Stimulated activated naive CD8-positive, alpha-beta T cell treated with anti-CD3 and anti-CD28 coated beads, Interleukin-15, Interleukin-2, amounts not matched to agents 100 ng/mL and 50 ng/mL, for 24 hours (primary cell): ENCODE measurements around the gene SEC31A.
A peak's percentile ranks its signal among the peaks of the same experiment; 100 is the strongest.
"Not testable (repeated sequence)": the region's sequence is repeated elsewhere in the genome, so short reads cannot be mapped to it uniquely, and the experiment has no call there.

Experiments
- H3K27ac Mint-ChIP-seq: one replicate; pipeline ENCODE4 v1.8.0; 2021; ENCODE audit warnings: mild to moderate bottlenecking, mixed read lengths
- H3K27me3 Mint-ChIP-seq: one replicate; pipeline ENCODE4 v1.8.0; 2021; ENCODE audit warnings: mixed read lengths
- H3K36me3 Mint-ChIP-seq: one replicate; pipeline ENCODE4 v1.8.0; 2021; ENCODE audit warnings: low read depth, mixed read lengths
- H3K4me1 Mint-ChIP-seq: one replicate; pipeline ENCODE4 v1.8.0; 2021; ENCODE audit warnings: low read depth, mixed read lengths
- H3K4me3 Mint-ChIP-seq: one replicate; pipeline ENCODE4 v1.8.0; 2021; ENCODE audit warnings: mild to moderate bottlenecking, mixed read lengths
- H3K9me3 Mint-ChIP-seq: one replicate; pipeline ENCODE4 v1.8.0; 2021; ENCODE audit warnings: mixed read lengths

Gene SEC31A

GRCh38 chr4:82833060-82833459, 57.9 kb downstream of the SEC31A start:
- H3K9me3 Mint-ChIP-seq, H3K4me3 Mint-ChIP-seq, H3K4me1 Mint-ChIP-seq, H3K27me3 Mint-ChIP-seq, H3K27ac Mint-ChIP-seq: not testable (repeated sequence)
- H3K36me3 Mint-ChIP-seq = peaks cover 49% of the 10 kb centered on the region

- Mint-ChIP-seq H3K36me3 (peaks cover 68% of the 10 kb centered on the region), H3K27ac (no peak overlapping the region), H3K9me3 (no peaks in the 10 kb centered on the region), H3K4me1 (peaks cover 8% of the 10 kb centered on the region), H3K4me3 (no peak overlapping the region), H3K27me3 (no peaks in the 10 kb centered on the region)
Measured at GRCh38 chr4:82825425-82825824, 65.5 kb downstream of the SEC31A start.

GRCh38 chr4:82823062-82823461, 67.9 kb downstream of the SEC31A start:
- Mint-ChIP-seq H3K4me1 (peaks cover 9% of the 10 kb centered on the region), H3K4me3 (no peak overlapping the region), H3K36me3 (peaks cover 79% of the 10 kb centered on the region), H3K27ac (no peak overlapping the region), H3K9me3 (no peaks in the 10 kb centered on the region), H3K27me3 (no peaks in the 10 kb centered on the region)

- peaks cover 72% of the 10 kb centered on the region for H3K36me3 Mint-ChIP-seq
- H3K4me1 Mint-ChIP-seq = peaks cover 9% of the 10 kb centered on the region
- H3K4me3 Mint-ChIP-seq = no peak overlapping the region
- no peaks in the 10 kb centered on the region for H3K27me3 Mint-ChIP-seq
- peak overlapping the region; percentile 63 for H3K27ac Mint-ChIP-seq
- H3K9me3 Mint-ChIP-seq = no peaks in the 10 kb centered on the region
Measured at GRCh38 chr4:82820689-82821088, 70.3 kb downstream of the SEC31A start.

- peaks cover 61% of the 10 kb centered on the region for H3K36me3 Mint-ChIP-seq
- no peaks in the 10 kb centered on the region for H3K27me3 Mint-ChIP-seq
- H3K4me3 Mint-ChIP-seq = no peak overlapping the region
- peaks cover 9% of the 10 kb centered on the region for H3K4me1 Mint-ChIP-seq
- H3K9me3 Mint-ChIP-seq = no peaks in the 10 kb centered on the region
- no peak overlapping the region for H3K27ac Mint-ChIP-seq
Measured at GRCh38 chr4:82818664-82819662, 72.0 kb downstream of the SEC31A start.

GRCh38 chr4:82816874-82817273, 74.1 kb downstream of the SEC31A start:
- not testable (repeated sequence) for H3K9me3 Mint-ChIP-seq, H3K27me3 Mint-ChIP-seq, H3K4me3 Mint-ChIP-seq, H3K4me1 Mint-ChIP-seq, H3K27ac Mint-ChIP-seq
- peaks cover 44% of the 10 kb centered on the region for H3K36me3 Mint-ChIP-seq

GRCh38 chr4:82814034-82814433, 76.9 kb downstream of the SEC31A start:
- no peaks in the 10 kb centered on the region for H3K4me1 Mint-ChIP-seq
- H3K9me3 Mint-ChIP-seq = no peaks in the 10 kb centered on the region
- H3K4me3 Mint-ChIP-seq = no peak overlapping the region
- H3K36me3 Mint-ChIP-seq = peaks cover 21% of the 10 kb centered on the region
- H3K27me3 Mint-ChIP-seq = no peaks in the 10 kb centered on the region
- H3K27ac Mint-ChIP-seq = no peak overlapping the region

- Mint-ChIP-seq H3K36me3 (peaks cover 2% of the 10 kb centered on the region), H3K4me1 (no peaks in the 10 kb centered on the region), H3K27me3 (no peaks in the 10 kb centered on the region), H3K4me3 (no peak overlapping the region), H3K27ac (no peak overlapping the region), H3K9me3 (no peaks in the 10 kb centered on the region)
Measured at GRCh38 chr4:82811838-82812341, 79.1 kb downstream of the SEC31A start.

GRCh38 chr4:82811392-82811791, 79.6 kb downstream of the SEC31A start:
- Mint-ChIP-seq H3K4me3 (no peak overlapping the region), H3K36me3 (no peaks in the 10 kb centered on the region), H3K4me1 (no peaks in the 10 kb centered on the region), H3K27me3 (no peaks in the 10 kb centered on the region), H3K9me3 (no peaks in the 10 kb centered on the region), H3K27ac (no peak overlapping the region)

- Mint-ChIP-seq H3K4me1 (no peaks in the 10 kb centered on the region), H3K27me3 (no peaks in the 10 kb centered on the region), H3K4me3 (no peak overlapping the region), H3K36me3 (no peaks in the 10 kb centered on the region), H3K27ac (no peak overlapping the region), H3K9me3 (no peaks in the 10 kb centered on the region)
Measured at GRCh38 chr4:82810176-82810575, 80.8 kb downstream of the SEC31A start.

GRCh38 chr4:82809619-82810018, 81.3 kb downstream of the SEC31A start:
- no peaks in the 10 kb centered on the region for H3K36me3 Mint-ChIP-seq
- H3K27me3 Mint-ChIP-seq = no peaks in the 10 kb centered on the region
- H3K4me3 Mint-ChIP-seq = no peak overlapping the region
- H3K27ac Mint-ChIP-seq = no peak overlapping the region
- H3K9me3 Mint-ChIP-seq = no peaks in the 10 kb centered on the region
- H3K4me1 Mint-ChIP-seq = no peaks in the 10 kb centered on the region

GRCh38 chr4:82803746-82804145, 87.2 kb downstream of the SEC31A start:
- peaks cover 9% of the 10 kb centered on the region for H3K4me1 Mint-ChIP-seq
- no peaks in the 10 kb centered on the region for H3K36me3 Mint-ChIP-seq
- H3K27me3 Mint-ChIP-seq = peaks cover 27% of the 10 kb centered on the region
- no peak overlapping the region for H3K4me3 Mint-ChIP-seq
- no peaks in the 10 kb centered on the region for H3K9me3 Mint-ChIP-seq
- no peak overlapping the region for H3K27ac Mint-ChIP-seq

GRCh38 chr4:82802911-82803310, 88.0 kb downstream of the SEC31A start:
- Mint-ChIP-seq H3K9me3 (no peaks in the 10 kb centered on the region), H3K27me3 (peaks cover 27% of the 10 kb centered on the region), H3K27ac (no peak overlapping the region), H3K4me1 (peaks cover 9% of the 10 kb centered on the region), H3K4me3 (no peak overlapping the region), H3K36me3 (no peaks in the 10 kb centered on the region)

- Mint-ChIP-seq H3K9me3 (no peaks in the 10 kb centered on the region), H3K27ac (no peak overlapping the region), H3K4me3 (no peak overlapping the region), H3K36me3 (no peaks in the 10 kb centered on the region), H3K4me1 (peaks cover 15% of the 10 kb centered on the region), H3K27me3 (peaks cover 34% of the 10 kb centered on the region)
Measured at GRCh38 chr4:82801910-82802521, 88.9 kb downstream of the SEC31A start.
